Upper lobe of left lung (tissue), 4 donors: ENCODE results near the gene C1QL1.

Experiments used
- POLR2A ChIP-seq, 4 donors: fragments of 450-650 bp; IDR thresholded peaks; one replicate each; pipeline ENCODE4 v1.5.1; 2016 to 2017; ENCODE audit warnings: antibody characterized with exemption in 4 of 4, mild to moderate bottlenecking in 2 of 4
- POLR2AphosphoS5 ChIP-seq, 2 donors: sonication (generic); formaldehyde crosslinking; IDR thresholded peaks; one replicate each; pipeline ENCODE4 v1.5.1; 2017; ENCODE audit warnings: antibody characterized with exemption in 2 of 2
- TF ChIP-seq, protein P1 (sequence below), 6 experiments: fragments of 450-650 bp in 4 of 6; fragments of 200-600 bp in 2 of 6; sonication (generic) in 2 of 6; IDR thresholded peaks; one replicate each; pipeline ENCODE4 v1.5.1; 2016 to 2019; ENCODE audit warnings: antibody characterized with exemption in 6 of 6

DNA sequence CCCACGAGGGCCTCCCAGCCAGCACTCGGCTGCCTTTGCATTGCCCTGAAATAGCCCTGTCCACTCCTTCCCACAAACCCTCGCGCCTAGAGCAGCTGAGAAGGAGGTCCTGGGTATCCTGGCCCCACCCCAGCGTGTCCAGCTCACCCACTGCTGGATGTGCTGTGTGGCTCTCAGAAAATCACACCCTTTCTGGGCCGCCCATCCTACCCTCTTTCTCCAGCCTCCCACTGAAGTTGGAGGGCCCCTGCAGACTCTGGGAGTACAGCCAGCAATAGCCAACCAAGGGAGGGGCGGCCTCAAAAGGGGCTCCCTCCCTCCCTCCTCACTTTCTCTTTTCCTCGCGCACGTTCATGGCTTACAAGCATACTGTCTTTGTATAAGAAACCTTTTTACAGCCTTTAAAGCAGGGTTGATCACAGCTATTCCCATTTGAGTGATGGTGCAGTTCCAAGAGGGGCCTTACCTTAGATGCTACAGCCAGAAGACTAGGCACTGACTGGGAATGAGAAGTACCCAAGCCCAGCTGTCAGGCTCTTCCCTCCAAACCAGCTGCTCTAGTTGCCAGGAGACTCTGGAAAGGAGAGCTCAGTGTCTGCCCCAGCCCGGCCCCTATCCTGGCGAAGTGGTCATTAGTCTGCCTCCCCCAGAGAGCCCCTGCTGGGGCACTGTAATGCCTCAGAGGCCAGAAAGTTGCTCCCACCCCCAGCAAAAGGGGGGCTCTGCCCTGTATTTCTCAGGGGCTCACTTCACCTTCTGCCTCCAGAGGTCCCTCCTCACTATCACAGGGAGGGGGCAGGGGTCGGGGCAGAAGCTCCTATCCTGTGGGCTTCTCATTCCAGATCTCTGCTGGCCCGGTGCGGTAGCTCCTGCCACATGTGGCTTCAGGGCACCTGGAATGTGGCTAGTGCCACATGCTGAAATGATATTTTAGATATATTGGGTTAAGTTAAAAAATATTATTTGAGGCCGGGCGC, 45.2 kb upstream of the C1QL1 start:
- TF ChIP-seq, protein P1, sequence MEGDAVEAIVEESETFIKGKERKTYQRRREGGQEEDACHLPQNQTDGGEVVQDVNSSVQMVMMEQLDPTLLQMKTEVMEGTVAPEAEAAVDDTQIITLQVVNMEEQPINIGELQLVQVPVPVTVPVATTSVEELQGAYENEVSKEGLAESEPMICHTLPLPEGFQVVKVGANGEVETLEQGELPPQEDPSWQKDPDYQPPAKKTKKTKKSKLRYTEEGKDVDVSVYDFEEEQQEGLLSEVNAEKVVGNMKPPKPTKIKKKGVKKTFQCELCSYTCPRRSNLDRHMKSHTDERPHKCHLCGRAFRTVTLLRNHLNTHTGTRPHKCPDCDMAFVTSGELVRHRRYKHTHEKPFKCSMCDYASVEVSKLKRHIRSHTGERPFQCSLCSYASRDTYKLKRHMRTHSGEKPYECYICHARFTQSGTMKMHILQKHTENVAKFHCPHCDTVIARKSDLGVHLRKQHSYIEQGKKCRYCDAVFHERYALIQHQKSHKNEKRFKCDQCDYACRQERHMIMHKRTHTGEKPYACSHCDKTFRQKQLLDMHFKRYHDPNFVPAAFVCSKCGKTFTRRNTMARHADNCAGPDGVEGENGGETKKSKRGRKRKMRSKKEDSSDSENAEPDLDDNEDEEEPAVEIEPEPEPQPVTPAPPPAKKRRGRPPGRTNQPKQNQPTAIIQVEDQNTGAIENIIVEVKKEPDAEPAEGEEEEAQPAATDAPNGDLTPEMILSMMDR (IDR thresholded peaks at IDR 0.05): no peak
- TF ChIP-seq POLR2AphosphoS5 (IDR thresholded peaks at IDR 0.05): no peak
- no peak for TF ChIP-seq POLR2A (IDR thresholded peaks at IDR 0.05)
